T-cell (primary cell): Measurements from ENCODE around the gene CD79B. TPM values are rescaled to one million over a fixed set of nuclear protein-coding genes. Genes with fewer than 3 reads are reported as not detected.
A peak's percentile ranks its signal among the peaks of the same experiment; 100 is the strongest.
"Not testable (repeated sequence)": the region's sequence is repeated elsewhere in the genome, so short reads cannot be mapped to it uniquely, and the experiment has no call there.

Experiments used
- ATAC-seq, 4 experiments: fragments of 200-7000 bp in 3 of 4; fragments of 150-1000 bp in 1 of 4; cut with Tn5 transposase; replicated peaks in 1 of 4; 1 replicate in 3 of 4; 2 replicates in 1 of 4; pipeline ENCODE4 v1.10.0; 2021; ENCODE audit warnings: moderate library complexity in 3 of 4, mild to moderate bottlenecking in 2 of 4, moderate number of reproducible peaks in 1 of 4
- CTCF ChIA-PET, 2 donors: fragments of 300-600 bp; sonication (Branson Sonifier 250); formaldehyde crosslinking; loops; one replicate each; lab custom pipeline; 2022; ENCODE audit warnings: antibody characterized with exemption in 2 of 2; lab: Charles Lee
- POLR2A ChIA-PET, 2 donors: fragments of 300-600 bp; sonication (Branson Sonifier 250); formaldehyde crosslinking; loops; one replicate each; lab custom pipeline; 2022; ENCODE audit warnings: antibody characterized with exemption in 2 of 2; lab: Charles Lee
- DNase-seq, 35 experiments: peaks; one replicate each; pipeline versions ENCODE4 v3.0.0 to v3.0.0-alpha.2; 2013 to 2023
- H3K27ac ChIP-seq: one replicate; pipeline ENCODE4 v1.5.1; 2013; ENCODE audit warnings: low read length
- H3K27me3 ChIP-seq, 2 experiments: replicated peaks in 1 of 2; 1 replicate in 1 of 2; 2 replicates in 1 of 2; pipeline versions ENCODE4 v1.6.1 to v1.7.0; 2013; ENCODE audit warnings: low read length in 1 of 2, mixed read lengths in 1 of 2; ENCODE audit not compliant: control insufficient read depth in 2 of 2, insufficient read depth in 2 of 2; ENCODE audit errors: extremely low read depth in 1 of 2
- H3K36me3 ChIP-seq, 2 donors: 1 replicate in 1 of 2; 2 replicates in 1 of 2; pipeline versions ENCODE4 v1.6.1 to v1.7.0; 2013; ENCODE audit warnings: low read length in 1 of 2; ENCODE audit not compliant: control insufficient read depth in 2 of 2, insufficient read depth in 1 of 2; ENCODE audit errors: extremely low read depth in 1 of 2
- H3K4me1 ChIP-seq, 2 experiments: 1 replicate in 1 of 2; 2 replicates in 1 of 2; pipeline versions ENCODE4 v1.6.1 to v1.7.0; 2013; ENCODE audit warnings: low read length in 2 of 2, mixed read lengths in 1 of 2; ENCODE audit not compliant: insufficient read depth in 2 of 2, control insufficient read depth in 1 of 2; ENCODE audit errors: extremely low read depth in 1 of 2
- H3K4me3 ChIP-seq, 2 donors: 1 replicate in 1 of 2; 2 replicates in 1 of 2; pipeline versions ENCODE4 v1.5.1 to v1.7.0; 2013; ENCODE audit warnings: mild to moderate bottlenecking in 2 of 2, low read length in 1 of 2, moderate library complexity in 1 of 2; ENCODE audit not compliant: control insufficient read depth in 1 of 2; ENCODE audit errors: extremely low read depth in 1 of 2
- H3K9me3 ChIP-seq: 2 replicates; pipeline ENCODE4 v1.7.0; 2013
- H3K27ac Mint-ChIP-seq, 2 donors: one replicate each; pipeline ENCODE4 v1.8.0; 2020 to 2021; ENCODE audit warnings: mild to moderate bottlenecking in 2 of 2, mixed read lengths in 2 of 2
- H3K27me3 Mint-ChIP-seq, 2 donors: one replicate each; pipeline ENCODE4 v1.8.0; 2021 to 2022; ENCODE audit warnings: mixed read lengths in 2 of 2
- H3K36me3 Mint-ChIP-seq: one replicate; pipeline ENCODE4 v1.8.0; 2021; ENCODE audit warnings: mixed read lengths
- H3K4me1 Mint-ChIP-seq, 3 donors: one replicate each; pipeline ENCODE4 v1.8.0; 2020 to 2022; ENCODE audit warnings: mixed read lengths in 3 of 3, mild to moderate bottlenecking in 1 of 3
- H3K4me3 Mint-ChIP-seq, 3 donors: one replicate each; pipeline ENCODE4 v1.8.0; 2020 to 2022; ENCODE audit warnings: mild to moderate bottlenecking in 3 of 3, mixed read lengths in 3 of 3, moderate library complexity in 3 of 3
- H3K9me3 Mint-ChIP-seq, 3 donors: one replicate each; pipeline ENCODE4 v1.8.0; 2020 to 2022; ENCODE audit warnings: mixed read lengths in 3 of 3
- WGBS: methylation state at CpG from one replicate; pipeline ENCODE4 v1.1.5; 2013; ENCODE audit warnings: missing lambda C conversion rate; ENCODE audit not compliant: insufficient coverage; 5-methylcytosine and 5-hydroxymethylcytosine counted together
- total RNA-seq, 35 experiments: library from RNA in 6 of 35; stranded (reverse) in 6 of 35; fragments of 120-200 nt in 1 of 35; gene quantifications; one replicate each; pipeline versions ENCODE4 v1.2.1 to v1.2.4 and lab custom pipeline; 2013 to 2026

CD79B gene
- total RNA-seq, 5 donors from 2014 or later (not counting 1 experiment from before 2014, with no cell fraction given): 13.4 to 53.1 (median 27.7) TPM

GRCh38 chr17:63918789-63919305, 13.3 kb downstream of the CD79B start, which contains the start of gene GH1:
Gene GH1, minus strand, starts transcription at chr17:63918839. Its CDS starts 63 bp downstream, at chr17:63918776.
- 60% methylated on average over 2 of the region's 10 CpGs for WGBS
- not testable (repeated sequence) for H3K9me3 Mint-ChIP-seq, H3K4me3 Mint-ChIP-seq, H3K36me3 ChIP-seq, H3K36me3 Mint-ChIP-seq, H3K4me1 ChIP-seq, H3K27me3 ChIP-seq, H3K4me3 ChIP-seq, H3K27ac ChIP-seq, H3K27me3 Mint-ChIP-seq, H3K9me3 ChIP-seq
- DNase-seq (peak in 1 of 35 experiments; percentile 10), ATAC-seq (peak in 1 of 4 experiments; percentile 28)
- CTCF ChIA-PET: interaction anchor here (0.5 to 2.6 kb wide), 20 partner anchors 8 to 215 kb away, joined by 3 to 23 read pairs (median 5); partner anchors contain the start of genes CSHL1 (in 1 of the 2) and ICAM2 (in 1 of the 2)
- Mint-ChIP-seq H3K4me1 (peaks cover 8 to 13% (median 9%) of the 10 kb centered on the region in 3 donors), H3K27ac (peak within 1 kb of the TSS; percentile 5 to 69)
- POLR2A ChIA-PET: interaction anchor here in 1 of 2 donors (0.6 kb wide), 1 partner anchor 68 kb away, joined by 6 read pairs; no protein-coding TSS in a partner anchor

- H3K4me3 ChIP-seq: no peak overlapping the region
- H3K27me3 Mint-ChIP-seq: peaks cover 3 to 4% of the 10 kb centered on the region in 2 donors
- no peaks in the 10 kb centered on the region for H3K36me3 ChIP-seq
- H3K4me3 Mint-ChIP-seq: no peak overlapping the region
- WGBS: 96% methylated on average over 4 of the region's 10 CpGs
- peaks cover 0 to 10% of the 10 kb centered on the region in 2 experiments for H3K4me1 ChIP-seq
- CTCF ChIA-PET: interaction anchor here (0.5 to 2.6 kb wide), 9 partner anchors 28 to 215 kb away, joined by 3 to 14 read pairs (median 4); no protein-coding TSS in a partner anchor
- ATAC-seq (no peak), DNase-seq (no peak)
- no peak overlapping the region for H3K27ac ChIP-seq
- no peaks in the 10 kb centered on the region for H3K9me3 ChIP-seq
- H3K36me3 Mint-ChIP-seq: no peaks in the 10 kb centered on the region
- no peaks in the 10 kb centered on the region for H3K9me3 Mint-ChIP-seq
- no peak overlapping the region for H3K27ac Mint-ChIP-seq
- H3K4me1 Mint-ChIP-seq: peaks cover 8 to 13% (median 9%) of the 10 kb centered on the region in 3 donors
- H3K27me3 ChIP-seq: peaks cover 0 to 7% of the 10 kb centered on the region in 2 experiments
- POLR2A ChIA-PET: no interaction called here
Measured at GRCh38 chr17:63918305-63918704, 13.8 kb downstream of the CD79B start.

GRCh38 chr17:63917646-63918045, 14.5 kb downstream of the CD79B start:
- no peaks in the 10 kb centered on the region for H3K36me3 Mint-ChIP-seq
- ChIA-PET CTCF (interaction anchor here (0.6 to 1.1 kb wide), 3 partner anchors 29 to 216 kb away, joined by 3 to 4 read pairs (median 3); no protein-coding TSS in a partner anchor), POLR2A (no interaction called here)
- H3K4me1 Mint-ChIP-seq: peaks cover 8 to 13% (median 9%) of the 10 kb centered on the region in 3 donors
- H3K9me3 Mint-ChIP-seq: no peaks in the 10 kb centered on the region
- Histone ChIP-seq H3K27ac (no peak overlapping the region), H3K27me3 (peaks cover 0 to 7% of the 10 kb centered on the region in 2 experiments), H3K9me3 (no peaks in the 10 kb centered on the region), H3K4me1 (peaks cover 0 to 10% of the 10 kb centered on the region in 2 experiments), H3K36me3 (no peaks in the 10 kb centered on the region), H3K4me3 (no peak overlapping the region)
- DNase-seq (no peak), ATAC-seq (no peak)
- H3K27me3 Mint-ChIP-seq: peaks cover 3 to 4% of the 10 kb centered on the region in 2 donors
- H3K27ac Mint-ChIP-seq: no peak overlapping the region
- 89% methylated on average over 6 of the region's 13 CpGs for WGBS
- H3K4me3 Mint-ChIP-seq: no peak overlapping the region

GRCh38 chr17:63917206-63917605, 14.9 kb downstream of the CD79B start:
- H3K27ac ChIP-seq, POLR2A ChIA-PET, H3K4me3 Mint-ChIP-seq, H3K27me3 ChIP-seq, H3K36me3 Mint-ChIP-seq, DNase-seq, H3K27ac Mint-ChIP-seq, H3K4me1 ChIP-seq, H3K27me3 Mint-ChIP-seq, ATAC-seq, H3K9me3 ChIP-seq, H3K4me3 ChIP-seq, H3K9me3 Mint-ChIP-seq, H3K36me3 ChIP-seq: not testable (repeated sequence)
- WGBS: no CpG with 5 or more reads among the region's 11 CpGs
- peaks cover 8 to 14% (median 9%) of the 10 kb centered on the region in 3 donors for H3K4me1 Mint-ChIP-seq
- CTCF ChIA-PET: interaction anchor here in 1 of 2 donors (0.6 kb wide), 1 partner anchor 195 kb away, joined by 3 read pairs; no protein-coding TSS in a partner anchor

- H3K27ac ChIP-seq: no peak overlapping the region
- no peaks in the 10 kb centered on the region for H3K36me3 ChIP-seq
- no peaks in the 10 kb centered on the region for H3K9me3 Mint-ChIP-seq
- POLR2A ChIA-PET: no interaction called here
- CTCF ChIA-PET: interaction anchor here in 1 of 2 donors (1.2 kb wide), 1 partner anchor 217 kb away, joined by 4 read pairs; no protein-coding TSS in a partner anchor
- DNase-seq (no peak), ATAC-seq (no peak)
- H3K36me3 Mint-ChIP-seq: no peaks in the 10 kb centered on the region
- H3K27ac Mint-ChIP-seq: no peak overlapping the region
- H3K4me3 ChIP-seq: no peak overlapping the region
- H3K4me1 ChIP-seq: peaks cover 0 to 12% of the 10 kb centered on the region in 2 experiments
- peaks cover 3 to 4% of the 10 kb centered on the region in 2 donors for H3K27me3 Mint-ChIP-seq
- peaks cover 0 to 7% of the 10 kb centered on the region in 2 experiments for H3K27me3 ChIP-seq
- no peak overlapping the region for H3K4me3 Mint-ChIP-seq
- peaks cover 8 to 16% (median 9%) of the 10 kb centered on the region in 3 donors for H3K4me1 Mint-ChIP-seq
- 78% methylated on average over 10 of the region's 12 CpGs for WGBS
- no peaks in the 10 kb centered on the region for H3K9me3 ChIP-seq
Measured at GRCh38 chr17:63916566-63917185, 15.5 kb downstream of the CD79B start.

- ATAC-seq, H3K4me3 ChIP-seq, H3K4me3 Mint-ChIP-seq, H3K27ac ChIP-seq, POLR2A ChIA-PET, H3K9me3 Mint-ChIP-seq, H3K27me3 Mint-ChIP-seq, H3K36me3 ChIP-seq, DNase-seq, H3K9me3 ChIP-seq, H3K27ac Mint-ChIP-seq, H3K36me3 Mint-ChIP-seq: not testable (repeated sequence)
- peaks cover 0 to 14% of the 10 kb centered on the region in 2 experiments for H3K27me3 ChIP-seq
- H3K4me1 Mint-ChIP-seq: peaks cover 8 to 15% (median 11%) of the 10 kb centered on the region in 3 donors
- H3K4me1 ChIP-seq: peaks cover 0 to 14% of the 10 kb centered on the region in 2 experiments
- 96% methylated on average over 6 of the region's 10 CpGs for WGBS
- CTCF ChIA-PET: interaction anchor here in 1 of 2 donors (1.2 kb wide), 1 partner anchor 218 kb away, joined by 4 read pairs; no protein-coding TSS in a partner anchor
Measured at GRCh38 chr17:63915753-63916152, 16.4 kb downstream of the CD79B start.
